Esophagus muscularis mucosa (tissue), 4 donors: ENCODE measurements around the gene SAMD15. TPM values are rescaled to one million over a fixed set of nuclear protein-coding genes. Genes with fewer than 3 reads are reported as not detected.
"Not testable (repeated sequence)": the region's sequence is repeated elsewhere in the genome, so short reads cannot be mapped to it uniquely, and the experiment has no call there.

Experiments used
- DNase-seq: peaks from one replicate; pipeline ENCODE4 v3.0.0-alpha.2; 2017; ENCODE audit errors: extremely low spot score
- H3K27ac ChIP-seq, 4 donors: fragments of 200-600 bp; sonication (generic); replicated peaks in 1 of 4; 1 replicate in 3 of 4; 2 replicates in 1 of 4; pipeline ENCODE4 v1.5.1; 2016 to 2019; ENCODE audit warnings: mild to moderate bottlenecking in 1 of 4
- H3K27me3 ChIP-seq, 4 donors: fragments of 200-600 bp; sonication (generic); one replicate each; pipeline versions ENCODE4 v1.5.1 to v1.6.0; 2016 to 2019
- H3K36me3 ChIP-seq, 4 donors: fragments of 200-600 bp; sonication (generic); one replicate each; pipeline ENCODE4 v1.5.1; 2016 to 2019
- H3K4me1 ChIP-seq, 4 donors: fragments of 200-600 bp; sonication (generic); one replicate each; pipeline ENCODE4 v1.5.1; 2016 to 2019
- H3K4me3 ChIP-seq, 4 donors: fragments of 200-600 bp; sonication (generic); 1 replicate in 2 of 4; 2 replicates in 2 of 4; pipeline ENCODE4 v1.5.1; 2016 to 2019; ENCODE audit warnings: mild to moderate bottlenecking in 4 of 4, moderate library complexity in 1 of 4
- H3K9me3 ChIP-seq, 4 donors: fragments of 200-600 bp; sonication (generic); 1 replicate in 3 of 4; 2 replicates in 1 of 4; pipeline ENCODE4 v1.5.1; 2016 to 2019
- CTCF ChIP-seq, 3 experiments: fragments of 200-600 bp in 2 of 3; fragments of 450-650 bp in 1 of 3; sonication (generic) in 2 of 3; IDR thresholded peaks; one replicate each; pipeline ENCODE4 v1.5.1; 2017 to 2019; ENCODE audit warnings: antibody characterized with exemption in 3 of 3, mild to moderate bottlenecking in 2 of 3, moderate library complexity in 1 of 3
- EP300 ChIP-seq: sonication (generic); formaldehyde crosslinking; IDR thresholded peaks from one replicate; pipeline ENCODE4 v1.6.1; 2017; ENCODE audit warnings: antibody characterized with exemption
- POLR2A ChIP-seq: fragments of 450-650 bp; IDR thresholded peaks from one replicate; pipeline ENCODE4 v1.6.1; 2017; ENCODE audit warnings: antibody characterized with exemption, moderate library complexity, mild to moderate bottlenecking, low read depth
- POLR2AphosphoS5 ChIP-seq, 2 donors: sonication (generic); formaldehyde crosslinking; IDR thresholded peaks; one replicate each; pipeline ENCODE4 v1.6.1; 2017; ENCODE audit warnings: antibody characterized with exemption in 2 of 2
- WGBS: methylation state at CpG from one replicate; pipeline ENCODE4 v1.1.5; 2018; 5-methylcytosine and 5-hydroxymethylcytosine counted together
- intact Hi-C: fragments of 100-400 bp; cut with DNase I; formaldehyde crosslinking; loops from one replicate; pipeline ENCODE4 v1.15.1; 2023
- total RNA-seq, 4 donors: library from RNA; depleted of rRNA; stranded (reverse); fragments of >200 nt; gene quantifications; one replicate each; pipeline versions ENCODE4 v1.1.0 to v1.2.1, GENCODE V29; 2016

Gene SAMD15
- total RNA-seq, 4 donors from 2014 or later = 0.42 to 0.52 (median 0.51) TPM

- Histone ChIP-seq H3K9me3 (no peaks in the 10 kb centered on the region), H3K36me3 (no peaks in the 10 kb centered on the region), H3K4me1 (no peaks in the 10 kb centered on the region), H3K27ac (no peak overlapping the region), H3K4me3 (no peak overlapping the region), H3K27me3 (no peaks in the 10 kb centered on the region)
- intact Hi-C loops = no loop called here
- no peak for TF ChIP-seq EP300
- no peak for TF ChIP-seq CTCF (IDR thresholded peaks at IDR 0.05)
- no peak for TF ChIP-seq POLR2AphosphoS5 (IDR thresholded peaks at IDR 0.05)
- no peak for DNase-seq
- WGBS = 64% methylated on average over 6 of the region's 6 CpGs
These were observed 29.5 kb downstream of the SAMD15 start for GRCh38 chr14:77406718-77407117.

GRCh38 chr14:77407158-77407557, 30.0 kb downstream of the SAMD15 start:
- TF ChIP-seq EP300 (no peak), CTCF (IDR thresholded peaks at IDR 0.05) (no peak), POLR2A (no peak)
- H3K27me3 ChIP-seq = no peaks in the 10 kb centered on the region
- H3K9me3 ChIP-seq = no peaks in the 10 kb centered on the region
- DNase-seq = no peak
- 82% methylated on average over 2 of the region's 2 CpGs for WGBS
- intact Hi-C loops = no loop called here
- no peaks in the 10 kb centered on the region for H3K4me1 ChIP-seq
- H3K4me3 ChIP-seq = no peak overlapping the region
- H3K36me3 ChIP-seq = no peaks in the 10 kb centered on the region
- no peak overlapping the region for H3K27ac ChIP-seq

GRCh38 chr14:77409131-77409533, 32.0 kb downstream of the SAMD15 start:
- no peaks in the 10 kb centered on the region for H3K9me3 ChIP-seq

GRCh38 chr14:77415403-77416030, 38.3 kb downstream of the SAMD15 start:
- H3K36me3 ChIP-seq, H3K4me3 ChIP-seq, H3K27ac ChIP-seq, H3K27me3 ChIP-seq, H3K4me1 ChIP-seq, intact Hi-C loops, DNase-seq: not testable (repeated sequence)
- 95% methylated on average over 10 of the region's 10 CpGs for WGBS
- H3K9me3 ChIP-seq = peaks cover 0 to 26% (median 21%) of the 10 kb centered on the region in 4 donors

More at GRCh38 chr14:77409131-77409533, 32.0 kb downstream of the SAMD15 start:
- H3K27me3 ChIP-seq = no peaks in the 10 kb centered on the region
- intact Hi-C loops = no loop called here
- DNase-seq = no peak
- 40% methylated on average over 3 of the region's 3 CpGs for WGBS
- no peak for TF ChIP-seq POLR2AphosphoS5 (IDR thresholded peaks at IDR 0.05)
- TF ChIP-seq CTCF (IDR thresholded peaks at IDR 0.05) = no peak
- TF ChIP-seq POLR2A = no peak
- no peak for TF ChIP-seq EP300
- H3K4me1 ChIP-seq = no peaks in the 10 kb centered on the region
- no peaks in the 10 kb centered on the region for H3K36me3 ChIP-seq
- no peak overlapping the region for H3K4me3 ChIP-seq
- no peak overlapping the region for H3K27ac ChIP-seq

GRCh38 chr14:77416098-77416497, 38.9 kb downstream of the SAMD15 start:
- intact Hi-C loops, H3K4me3 ChIP-seq, H3K27ac ChIP-seq, DNase-seq, H3K4me1 ChIP-seq, H3K36me3 ChIP-seq, H3K27me3 ChIP-seq: not testable (repeated sequence)
- WGBS = 96% methylated on average over 2 of the region's 3 CpGs
- peaks cover 0 to 32% (median 21%) of the 10 kb centered on the region in 4 donors for H3K9me3 ChIP-seq

- H3K4me1 ChIP-seq = no peaks in the 10 kb centered on the region
- no peaks in the 10 kb centered on the region for H3K27me3 ChIP-seq
- TF ChIP-seq CTCF (IDR thresholded peaks at IDR 0.05) (no peak), POLR2A (no peak), POLR2AphosphoS5 (IDR thresholded peaks at IDR 0.05) (no peak), EP300 (no peak)
- no peak overlapping the region for H3K27ac ChIP-seq
- H3K4me3 ChIP-seq = no peak overlapping the region
- no peak for DNase-seq
- intact Hi-C loops = no loop called here
- WGBS = 90% methylated on average over 8 of the region's 8 CpGs
- H3K36me3 ChIP-seq = peaks cover 0 to 4% (median 2%) of the 10 kb centered on the region in 4 donors
- peaks cover 0 to 33% (median 21%) of the 10 kb centered on the region in 4 donors for H3K9me3 ChIP-seq
These were observed 39.7 kb downstream of the SAMD15 start for GRCh38 chr14:77416836-77417235.
